HG02678 (cell line): ENCODE results near the gene BABAM2.
"Not testable (repeated sequence)": the region's sequence is repeated elsewhere in the genome, so short reads cannot be mapped to it uniquely, and the experiment has no call there.

ENCODE experiments used
- ATAC-seq: cut with Tn5 transposase; IDR thresholded peaks from one replicate; pipeline ENCODE4 v1.9.1; 2021; ENCODE audit warnings: mild to moderate bottlenecking, moderate library complexity; ENCODE audit not compliant: unreplicated experiment

BABAM2 gene

DNA sequence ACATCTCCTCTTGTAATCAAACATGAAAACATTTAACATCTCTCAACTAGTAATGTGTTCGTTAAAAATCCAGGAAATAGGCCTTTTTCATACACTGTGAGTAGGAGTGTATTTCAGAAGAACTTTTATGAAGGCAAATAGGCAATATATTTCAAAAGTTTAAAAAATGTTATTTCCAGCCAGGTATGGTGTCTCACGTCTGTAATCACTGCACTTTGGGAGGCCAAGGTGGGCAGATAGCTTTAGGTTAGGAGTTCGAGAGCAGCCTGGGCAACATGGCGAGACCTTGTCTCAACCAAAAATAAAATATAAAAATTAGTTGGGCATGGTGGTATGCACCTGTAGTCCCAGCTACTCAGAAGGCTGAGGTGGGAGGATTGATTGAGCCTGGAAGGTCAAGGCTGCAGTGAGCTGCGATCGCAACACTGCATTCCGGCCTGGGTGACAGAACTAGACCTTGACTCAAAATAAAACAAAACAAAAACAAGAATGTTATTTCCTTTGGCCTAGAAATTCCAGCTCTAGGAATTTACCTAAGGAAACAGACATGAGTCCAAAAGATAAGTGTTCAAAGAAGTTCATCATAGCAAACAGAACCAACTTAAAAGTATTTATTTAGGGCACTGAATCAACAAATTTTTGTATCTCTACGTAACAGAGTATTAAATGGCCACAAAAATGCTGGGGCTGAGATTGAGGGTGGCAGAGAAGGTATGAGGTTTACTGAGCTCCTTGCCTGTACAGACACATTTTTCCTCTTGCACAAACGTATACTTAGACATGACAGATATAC, 15.2 kb upstream of the BABAM2 start:
- ATAC-seq, result no peak

- no peak for ATAC-seq
These were observed 11.7 kb upstream of the BABAM2 start for GRCh38 chr2:27878825-27879224.

DNA sequence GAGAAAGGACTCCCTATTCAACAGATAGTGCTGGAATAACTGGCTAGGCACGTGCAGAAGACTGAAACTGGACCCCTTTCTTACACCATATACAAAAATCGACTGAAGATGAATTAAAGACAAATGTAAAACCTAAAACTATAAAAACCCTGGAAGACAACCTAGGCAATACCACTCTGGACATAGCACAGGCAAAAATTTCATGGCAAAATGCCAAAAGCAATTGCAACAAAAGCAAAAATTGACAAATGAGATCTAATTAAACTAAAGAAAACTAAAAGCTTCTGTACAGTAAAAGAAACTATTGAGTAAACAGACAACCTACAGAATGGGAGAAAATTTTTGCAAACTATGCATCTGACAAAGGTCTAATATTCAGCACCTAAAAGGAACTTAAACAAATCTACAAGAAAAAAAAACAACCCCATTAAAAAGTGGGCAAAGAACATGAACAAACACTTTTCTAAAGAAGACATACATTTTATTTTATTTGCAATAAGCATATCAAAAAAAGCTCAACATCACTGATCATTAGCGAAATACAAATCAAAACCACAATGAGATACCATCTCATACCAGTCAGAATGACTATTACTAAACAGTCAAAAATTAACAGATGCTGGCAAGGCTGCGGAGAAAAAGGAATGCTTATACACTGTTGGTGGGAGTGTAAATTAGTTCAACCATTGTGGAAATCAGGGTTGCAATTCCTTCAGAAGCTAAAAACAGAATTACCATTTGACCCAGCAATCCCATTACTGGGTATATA, 8.5 kb upstream of the BABAM2 start:
- not testable (repeated sequence) for ATAC-seq

DNA sequence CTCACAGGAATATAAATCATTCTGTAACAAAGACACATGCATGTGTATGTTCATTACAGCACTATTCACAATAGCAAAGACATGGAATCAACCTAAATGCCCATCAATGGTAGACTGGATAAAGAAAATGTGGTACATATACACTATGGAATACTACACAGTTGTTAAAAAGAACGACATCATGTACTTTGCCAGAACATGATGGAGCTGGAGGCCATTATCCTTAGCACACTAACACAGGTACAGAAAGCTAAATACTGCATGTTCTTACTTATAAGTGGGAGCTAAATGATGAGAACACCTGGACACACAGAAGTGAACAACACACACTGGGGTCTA, 8.0 kb upstream of the BABAM2 start:
- not testable (repeated sequence) for ATAC-seq

GRCh38 chr2:27884601-27885000, 5.9 kb upstream of the BABAM2 start:
- ATAC-seq, result no peak

GRCh38 chr2:27885234-27885633, 5.3 kb upstream of the BABAM2 start:
- no peak for ATAC-seq

DNA sequence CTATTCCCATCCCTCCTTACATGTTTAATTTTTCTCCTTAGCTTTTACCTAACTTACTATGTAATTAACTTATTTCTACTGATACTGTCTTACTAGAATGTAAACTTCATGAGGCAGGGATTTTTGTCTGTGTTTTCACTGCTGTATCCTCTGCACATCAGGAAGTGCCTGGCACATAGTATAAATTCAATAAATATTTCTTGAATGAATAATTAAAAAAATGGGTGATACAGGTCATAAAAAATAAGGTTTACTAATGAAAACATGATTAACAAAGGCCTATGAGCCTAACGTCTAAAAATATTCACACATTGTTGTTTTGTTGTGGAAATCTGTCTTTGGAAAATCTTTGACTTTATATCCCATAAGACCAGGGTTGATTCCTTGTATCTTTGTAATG, 4.9 kb upstream of the BABAM2 start:
- no peak for ATAC-seq

GRCh38 chr2:27886322-27886721, 4.2 kb upstream of the BABAM2 start:
- no peak for ATAC-seq

- ATAC-seq, result no peak
These were observed 3.4 kb upstream of the BABAM2 start for GRCh38 chr2:27887111-27887510.

DNA sequence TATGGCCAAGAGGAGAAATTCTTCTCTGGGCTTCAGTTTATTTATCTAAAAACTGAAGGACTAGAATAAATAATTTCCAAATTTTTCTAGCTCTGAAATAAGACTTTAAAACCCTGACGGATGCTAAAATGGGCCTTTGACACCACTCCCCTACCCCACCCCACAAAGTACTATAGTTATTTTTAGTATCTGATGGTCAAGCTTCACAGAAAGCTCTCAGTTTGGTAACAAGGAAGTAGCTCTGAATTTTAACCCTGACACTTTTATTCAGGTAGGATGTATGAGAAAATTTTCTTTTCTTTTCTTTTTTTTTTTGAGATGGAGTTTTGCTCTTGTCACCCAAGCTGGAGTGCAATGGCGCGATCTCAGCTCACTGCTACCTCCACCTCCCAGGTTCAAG, 2.7 kb upstream of the BABAM2 start:
- ATAC-seq, result no peak

DNA sequence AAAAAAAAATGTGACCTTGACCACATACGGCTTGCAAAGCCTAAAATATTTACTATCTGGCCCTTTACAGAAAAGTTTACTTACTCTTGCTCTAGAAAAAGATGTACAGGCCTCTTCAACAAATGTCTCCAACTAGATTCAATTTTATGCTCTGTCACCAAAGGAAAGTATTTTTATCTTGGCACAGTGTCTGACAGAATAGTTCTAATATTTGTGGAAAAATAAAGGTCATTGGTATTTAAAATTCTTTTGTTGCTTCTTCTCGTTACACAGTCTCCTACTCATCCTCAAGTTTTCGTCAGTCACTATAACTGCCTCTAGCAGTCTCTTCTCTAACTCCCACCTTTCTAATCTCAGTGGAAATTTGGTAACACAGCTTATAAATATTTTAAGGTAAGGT, 1.7 kb upstream of the BABAM2 start:
- no peak for ATAC-seq

- no peak for ATAC-seq
These were observed 769 bp upstream of the BABAM2 start for GRCh38 chr2:27889774-27890145.

GRCh38 chr2:27890924-27891672, 569 bp downstream of the BABAM2 start:
- ATAC-seq, result peak; percentile 22

GRCh38 chr2:27891673-27892105, 1.2 kb downstream of the BABAM2 start:
- ATAC-seq, result no peak

- no peak for ATAC-seq
These were observed 2.5 kb downstream of the BABAM2 start for GRCh38 chr2:27893006-27893405.

DNA sequence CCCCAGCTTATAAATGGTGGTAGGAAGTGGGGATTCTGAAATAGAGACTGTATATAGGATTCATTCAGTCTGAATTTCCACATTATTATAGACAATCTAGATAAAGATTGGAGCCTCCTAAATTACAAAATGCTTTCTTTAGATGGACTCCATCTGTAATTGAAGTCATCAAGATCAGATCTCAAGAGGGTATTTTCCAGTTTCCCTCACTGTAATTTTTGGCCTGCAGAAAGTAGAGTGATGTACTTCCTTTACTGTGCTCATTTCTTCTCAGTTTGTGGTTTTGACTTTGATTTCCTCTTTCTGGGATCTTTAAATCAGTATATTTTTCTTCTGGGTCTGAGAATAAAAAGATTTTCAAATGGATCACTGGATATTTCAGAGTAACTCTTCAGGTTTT, 7.2 kb downstream of the BABAM2 start:
- no peak for ATAC-seq

DNA sequence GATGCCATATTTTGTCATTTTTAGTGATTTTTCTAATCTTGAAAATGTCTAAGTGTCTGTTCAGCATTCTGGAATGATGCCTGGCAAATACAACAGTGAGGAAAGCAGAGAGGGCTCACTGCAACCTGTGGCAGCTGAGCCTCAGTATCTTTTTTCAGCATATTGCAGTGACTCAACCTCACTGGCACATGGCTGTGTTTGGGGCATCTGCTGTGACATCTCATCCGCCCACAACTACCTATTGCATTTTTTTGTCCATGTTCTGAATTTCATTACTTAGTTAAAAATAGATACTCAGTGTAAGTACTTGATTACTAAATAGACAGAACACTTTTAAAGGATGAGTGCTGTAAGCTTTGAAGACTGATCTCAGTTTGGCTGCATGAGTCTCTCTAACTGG, 10.7 kb downstream of the BABAM2 start:
- no peak for ATAC-seq

- ATAC-seq, result no peak
These were observed 11.6 kb downstream of the BABAM2 start for GRCh38 chr2:27902098-27902497.

- ATAC-seq, result no peak
These were observed 12.5 kb downstream of the BABAM2 start for GRCh38 chr2:27903018-27903417.

DNA sequence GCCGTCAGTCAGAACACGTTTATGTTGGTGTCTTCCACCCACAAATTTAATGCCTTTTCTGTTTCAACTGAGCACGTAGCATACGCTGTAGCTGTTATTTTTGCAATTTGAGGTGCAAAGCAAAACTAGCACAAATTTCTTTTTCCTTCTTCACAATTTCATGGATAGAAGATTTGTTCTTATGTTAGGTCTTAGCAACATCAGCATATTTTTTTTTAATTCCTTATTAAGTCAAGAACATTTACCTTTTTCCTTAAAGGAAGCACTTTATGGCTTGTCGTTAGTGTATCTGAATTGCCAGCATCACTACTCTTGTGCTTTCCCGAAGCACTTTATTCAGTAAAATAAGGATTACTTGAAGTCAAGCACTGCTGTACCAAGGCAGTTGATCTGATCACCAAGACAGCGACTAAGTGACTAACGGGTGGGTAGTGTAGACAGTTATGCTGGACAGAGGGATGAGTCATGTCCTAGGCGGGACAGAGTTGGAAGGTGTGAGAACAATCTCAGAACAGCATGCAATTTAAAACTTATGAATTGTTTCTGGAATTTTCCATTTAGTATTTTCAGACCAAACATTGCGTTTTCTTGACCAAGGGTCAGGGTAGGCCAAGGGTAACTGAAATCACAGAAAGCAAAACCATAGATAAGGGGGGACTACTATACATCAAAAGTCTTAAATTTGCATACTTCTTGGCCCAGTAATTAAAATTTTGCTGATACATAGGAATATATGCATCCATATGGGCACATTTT, 13.3 kb downstream of the BABAM2 start:
- ATAC-seq, result no peak

DNA sequence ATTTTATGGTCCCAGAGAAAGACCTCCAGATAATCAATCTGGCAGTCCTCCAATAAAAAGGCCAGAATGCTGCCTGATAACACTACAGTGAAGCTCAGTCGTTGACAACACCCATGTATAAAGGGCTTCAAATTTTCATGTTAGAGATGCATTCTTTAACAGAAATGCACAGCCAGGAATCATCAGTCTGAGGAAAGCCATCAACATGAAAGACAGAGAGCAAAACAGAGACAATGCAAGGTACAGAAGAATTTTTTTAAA, 13.8 kb downstream of the BABAM2 start:
- ATAC-seq, result no peak
